ENCODE measurements around the gene SARNP.
A peak's percentile ranks its signal among the peaks of the same experiment; 100 is the strongest.

The SARNP gene

GRCh38 chr12:55732288-55732687 is 85.2 kb downstream of the SARNP start:
- peak overlapping the region in 1 of 2 experiments; percentile 51 for H2BK12ac ChIP-seq (ENCODE audit: low read length in 2 of 2)
- H3K4me3 ChIP-seq (ENCODE audit: insufficient read depth in 1 of 2, low read depth in 1 of 2, low read length in 2 of 2): no peak overlapping the region
- H3K36me3 ChIP-seq (ENCODE audit: control insufficient read depth in 1 of 2, insufficient read depth in 2 of 2, low read depth in 1 of 2, low read length in 2 of 2): peaks cover 4 to 8% of the 10 kb centered on the region in 2 experiments
- H3K27ac ChIP-seq (ENCODE audit: low read length, poor library complexity, severe bottlenecking): no peak overlapping the region
- H3K27me3 ChIP-seq (ENCODE audit: control insufficient read depth in 1 of 2, insufficient read depth in 1 of 2, low read length in 2 of 2): no peaks in the 10 kb centered on the region
- H3K9me3 ChIP-seq (ENCODE audit: control insufficient read depth, low read length): no peaks in the 10 kb centered on the region
- H3K79me1 ChIP-seq (replicated peaks; ENCODE audit: low read length, poor library complexity, severe bottlenecking): peaks cover 9% of the 10 kb centered on the region
- peaks cover 10% of the 10 kb centered on the region for H3K4me1 ChIP-seq (ENCODE audit: control insufficient read depth, insufficient read depth, low read depth, low read length)
- H2AFZ ChIP-seq (ENCODE audit: low read depth, low read length): no peak overlapping the region
- H4K91ac ChIP-seq (ENCODE audit: low read length): no peak overlapping the region
- H3K4ac ChIP-seq (ENCODE audit: low read depth in 1 of 2, low read length in 2 of 2): peak overlapping the region in 1 of 2 experiments; percentile 11
- peak overlapping the region in 1 of 2 experiments; percentile 46 for H3K23ac ChIP-seq (ENCODE audit: low read length in 2 of 2)
- no peak overlapping the region for H3K4me2 ChIP-seq (ENCODE audit: low read length, poor library complexity, severe bottlenecking)
- 93% methylated on average over 4 of the region's 4 CpGs for WGBS
- DNase-seq: no peak
- no peak overlapping the region for H2BK120ac ChIP-seq (ENCODE audit: low read depth, low read length)
- no peak overlapping the region for H2BK15ac ChIP-seq (ENCODE audit: low read depth, poor library complexity, severe bottlenecking)
- peak overlapping the region; percentile 45 for H4K8ac ChIP-seq (ENCODE audit: low read length)
- H2AK5ac ChIP-seq (ENCODE audit: low read length, severe bottlenecking): no peak overlapping the region
- no peak overlapping the region for H2BK5ac ChIP-seq (ENCODE audit: low read depth, low read length, poor library complexity, severe bottlenecking)
- H3K18ac ChIP-seq (ENCODE audit: low read depth in 1 of 2, low read length in 2 of 2): peak overlapping the region in 1 of 2 experiments; percentile 46
- no peak overlapping the region for H3K14ac ChIP-seq (ENCODE audit: low read length in 2 of 2)
- H3K9ac ChIP-seq (ENCODE audit: low read length): peak overlapping the region; percentile 17

GRCh38 chr12:55729819-55730818 is 87.4 kb downstream of the SARNP start:
- 9% methylated on average over 14 of the region's 19 CpGs for WGBS
- H3K9ac ChIP-seq (ENCODE audit: low read length): peak overlapping the region; percentile 95
- H3K4me1 ChIP-seq (ENCODE audit: control insufficient read depth, insufficient read depth, low read depth, low read length): peaks cover 27% of the 10 kb centered on the region
- peak overlapping the region; percentile 57 to 85 for H3K4me3 ChIP-seq (ENCODE audit: insufficient read depth in 1 of 2, low read depth in 1 of 2, low read length in 2 of 2)
- H3K36me3 ChIP-seq (ENCODE audit: control insufficient read depth in 1 of 2, insufficient read depth in 2 of 2, low read depth in 1 of 2, low read length in 2 of 2): peaks cover 24 to 30% of the 10 kb centered on the region in 2 experiments
- H3K9me3 ChIP-seq (ENCODE audit: control insufficient read depth, low read length): no peaks in the 10 kb centered on the region
- H2AK5ac ChIP-seq (ENCODE audit: low read length, severe bottlenecking): no peak overlapping the region
- H2BK12ac ChIP-seq (ENCODE audit: low read length in 2 of 2): peak overlapping the region; percentile 1 to 70
- peak overlapping the region; percentile 100 for H3K27ac ChIP-seq (ENCODE audit: low read length, poor library complexity, severe bottlenecking)
- peak overlapping the region; percentile 95 for H3K4me2 ChIP-seq (ENCODE audit: low read length, poor library complexity, severe bottlenecking)
- H2BK15ac ChIP-seq (ENCODE audit: low read depth, poor library complexity, severe bottlenecking): peak overlapping the region; percentile 71
- H3K27me3 ChIP-seq (ENCODE audit: control insufficient read depth in 1 of 2, insufficient read depth in 1 of 2, low read length in 2 of 2): no peaks in the 10 kb centered on the region
- H2AFZ ChIP-seq (ENCODE audit: low read depth, low read length): no peak overlapping the region
- peak overlapping the region in 1 of 2 experiments; percentile 96 for H3K14ac ChIP-seq (ENCODE audit: low read length in 2 of 2)
- peaks cover 12% of the 10 kb centered on the region for H3K79me1 ChIP-seq (replicated peaks; ENCODE audit: low read length, poor library complexity, severe bottlenecking)
- H3K4ac ChIP-seq (ENCODE audit: low read depth in 1 of 2, low read length in 2 of 2): peak overlapping the region; percentile 66 to 98
- H2BK5ac ChIP-seq (ENCODE audit: low read depth, low read length, poor library complexity, severe bottlenecking): peak overlapping the region; percentile 96
- peak overlapping the region; percentile 50 for H2BK120ac ChIP-seq (ENCODE audit: low read depth, low read length)
- peak overlapping the region in 1 of 2 experiments; percentile 86 for H3K23ac ChIP-seq (ENCODE audit: low read length in 2 of 2)
- H4K8ac ChIP-seq (ENCODE audit: low read length): peak overlapping the region; percentile 2
- peak overlapping the region; percentile 96 to 98 for H3K18ac ChIP-seq (ENCODE audit: low read depth in 1 of 2, low read length in 2 of 2)
- H4K91ac ChIP-seq (ENCODE audit: low read length): peak overlapping the region; percentile 96
- peak; percentile 84 for DNase-seq

- Histone ChIP-seq H4K91ac (ENCODE audit: low read length) (peak within 1 kb of the TSS; percentile 99), H3K27ac (ENCODE audit: low read length, poor library complexity, severe bottlenecking) (peak within 1 kb of the TSS; percentile 100), H3K4me3 (ENCODE audit: insufficient read depth in 1 of 2, low read depth in 1 of 2, low read length in 2 of 2) (peak within 1 kb of the TSS; percentile 94 to 95), H3K27me3 (ENCODE audit: control insufficient read depth in 1 of 2, insufficient read depth in 1 of 2, low read length in 2 of 2) (no peaks in the 10 kb centered on the region), H3K36me3 (ENCODE audit: control insufficient read depth in 1 of 2, insufficient read depth in 2 of 2, low read depth in 1 of 2, low read length in 2 of 2) (peaks cover 33 to 39% of the 10 kb centered on the region in 2 experiments), H3K14ac (ENCODE audit: low read length in 2 of 2) (peak within 1 kb of the TSS in 1 of 2 experiments; percentile 96), H3K9ac (ENCODE audit: low read length) (peak within 1 kb of the TSS; percentile 95), H3K4ac (ENCODE audit: low read depth in 1 of 2, low read length in 2 of 2) (peak within 1 kb of the TSS; percentile 88 to 100), H3K18ac (ENCODE audit: low read depth in 1 of 2, low read length in 2 of 2) (peak within 1 kb of the TSS; percentile 96 to 99), H4K8ac (ENCODE audit: low read length) (peak within 1 kb of the TSS; percentile 96), H2BK12ac (ENCODE audit: low read length in 2 of 2) (peak within 1 kb of the TSS; percentile 80 to 96), H2BK5ac (ENCODE audit: low read depth, low read length, poor library complexity, severe bottlenecking) (peak within 1 kb of the TSS; percentile 96), H2BK120ac (ENCODE audit: low read depth, low read length) (peak within 1 kb of the TSS; percentile 96), H3K4me1 (ENCODE audit: control insufficient read depth, insufficient read depth, low read depth, low read length) (peaks cover 32% of the 10 kb centered on the region), H3K4me2 (ENCODE audit: low read length, poor library complexity, severe bottlenecking) (peak within 1 kb of the TSS; percentile 95), H2AK5ac (ENCODE audit: low read length, severe bottlenecking) (peak within 1 kb of the TSS; percentile 75), H3K79me1 (replicated peaks; ENCODE audit: low read length, poor library complexity, severe bottlenecking) (peaks cover 15% of the 10 kb centered on the region), H2AFZ (ENCODE audit: low read depth, low read length) (no peak within 1 kb of the TSS), H3K9me3 (ENCODE audit: control insufficient read depth, low read length) (no peaks in the 10 kb centered on the region), H3K23ac (ENCODE audit: low read length in 2 of 2) (peak within 1 kb of the TSS in 1 of 2 experiments; percentile 96), H2BK15ac (ENCODE audit: low read depth, poor library complexity, severe bottlenecking) (peak within 1 kb of the TSS; percentile 71)
- WGBS: under 1% methylated on average over 51 of the region's 61 CpGs
- peak; percentile 97 for DNase-seq
Measured at GRCh38 chr12:55728939-55729818, 88.3 kb downstream of the SARNP start, which contains the start of gene CD63. Gene CD63, minus strand, starts transcription at chr12:55729009. Its CDS starts 668 bp downstream, at chr12:55728341.

All from mesenchymal stem cell (in vitro differentiated cells and primary cell).